Liver (tissue), 3 donors: ENCODE measurements around the gene CCDC152.

Experiments
- ATF3 ChIP-seq: IDR thresholded peaks from 2 replicates; pipeline ENCODE4 v1.6.1; 2016; ENCODE audit warnings: antibody characterized with exemption
- CTCF ChIP-seq: fragments of 150-350 bp; IDR thresholded peaks from 2 replicates; pipeline ENCODE4 v1.5.1; 2017; ENCODE audit warnings: improper control_type of control experiment, low read depth, low read length; ENCODE audit not compliant: missing input control
- EGR1 ChIP-seq, 2 donors: IDR thresholded peaks; 2 replicates each; pipeline ENCODE4 v1.6.1; 2016 to 2018; ENCODE audit warnings: antibody characterized with exemption in 2 of 2, low read depth in 2 of 2
- FOXA1 ChIP-seq: IDR thresholded peaks from 2 replicates; pipeline ENCODE4 v1.6.1; 2016; ENCODE audit warnings: antibody characterized with exemption
- GABPA ChIP-seq, 2 donors: IDR thresholded peaks in 1 of 2; conservative IDR thresholded peaks in 1 of 2; 2 replicates each; pipeline ENCODE4 v1.6.1; 2016; ENCODE audit warnings: antibody characterized with exemption in 2 of 2, mild to moderate bottlenecking in 1 of 2, moderate library complexity in 1 of 2
- HNF4A ChIP-seq, 2 donors: conservative IDR thresholded peaks; 2 replicates each; pipeline ENCODE4 v1.6.1; 2016; ENCODE audit warnings: antibody characterized with exemption in 2 of 2, mild to moderate bottlenecking in 2 of 2
- JUND ChIP-seq, 2 donors: IDR thresholded peaks; 2 replicates each; pipeline ENCODE4 v1.6.1; 2016; ENCODE audit warnings: antibody characterized with exemption in 2 of 2
- MAX ChIP-seq: IDR thresholded peaks from 2 replicates; pipeline ENCODE4 v1.6.1; 2016; ENCODE audit warnings: antibody characterized with exemption
- NR2F2 ChIP-seq: IDR thresholded peaks from 2 replicates; pipeline ENCODE4 v1.6.1; 2016; ENCODE audit warnings: antibody characterized with exemption
- REST ChIP-seq: IDR thresholded peaks from 2 replicates; pipeline ENCODE4 v1.6.1; 2016; ENCODE audit warnings: antibody characterized with exemption, mild to moderate bottlenecking
- SP1 ChIP-seq: IDR thresholded peaks from 2 replicates; pipeline ENCODE4 v1.6.1; 2018; ENCODE audit warnings: antibody characterized with exemption, mild to moderate bottlenecking
- TAF1 ChIP-seq: conservative IDR thresholded peaks from 2 replicates; pipeline ENCODE4 v1.6.1; 2016; ENCODE audit warnings: antibody characterized with exemption, mild to moderate bottlenecking
- YY1 ChIP-seq: IDR thresholded peaks from 2 replicates; pipeline ENCODE4 v1.6.1; 2016; ENCODE audit warnings: antibody characterized with exemption, mild to moderate bottlenecking
- TF ChIP-seq, protein P1 (sequence below): IDR thresholded peaks from 2 replicates; pipeline ENCODE4 v1.6.1; 2016; ENCODE audit warnings: antibody characterized with exemption
- donor health status: healthy.
- donor health status: healthy.

GRCh38 chr5:42749020-42749419, 7.6 kb upstream of the CCDC152 start:
- TF ChIP-seq, protein P1, sequence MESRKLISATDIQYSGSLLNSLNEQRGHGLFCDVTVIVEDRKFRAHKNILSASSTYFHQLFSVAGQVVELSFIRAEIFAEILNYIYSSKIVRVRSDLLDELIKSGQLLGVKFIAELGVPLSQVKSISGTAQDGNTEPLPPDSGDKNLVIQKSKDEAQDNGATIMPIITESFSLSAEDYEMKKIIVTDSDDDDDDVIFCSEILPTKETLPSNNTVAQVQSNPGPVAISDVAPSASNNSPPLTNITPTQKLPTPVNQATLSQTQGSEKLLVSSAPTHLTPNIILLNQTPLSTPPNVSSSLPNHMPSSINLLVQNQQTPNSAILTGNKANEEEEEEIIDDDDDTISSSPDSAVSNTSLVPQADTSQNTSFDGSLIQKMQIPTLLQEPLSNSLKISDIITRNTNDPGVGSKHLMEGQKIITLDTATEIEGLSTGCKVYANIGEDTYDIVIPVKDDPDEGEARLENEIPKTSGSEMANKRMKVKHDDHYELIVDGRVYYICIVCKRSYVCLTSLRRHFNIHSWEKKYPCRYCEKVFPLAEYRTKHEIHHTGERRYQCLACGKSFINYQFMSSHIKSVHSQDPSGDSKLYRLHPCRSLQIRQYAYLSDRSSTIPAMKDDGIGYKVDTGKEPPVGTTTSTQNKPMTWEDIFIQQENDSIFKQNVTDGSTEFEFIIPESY, result no peak
- TF ChIP-seq CTCF, result no peak
- TF ChIP-seq FOXA1, result no peak
- TF ChIP-seq MAX, result no peak
- TF ChIP-seq TAF1, result no peak
- no peak for TF ChIP-seq ATF3
- TF ChIP-seq EGR1 (IDR thresholded peaks at IDR 0.05; ENCODE audit: low read depth in 2 of 2), result no peak
- no peak for TF ChIP-seq JUND (IDR thresholded peaks at IDR 0.05)
- no peak for TF ChIP-seq YY1
- TF ChIP-seq SP1, result no peak
- TF ChIP-seq REST, result no peak
- TF ChIP-seq NR2F2, result no peak
- TF ChIP-seq GABPA (IDR thresholded peaks at IDR 0.05 in 1 of 2, conservative IDR thresholded peaks at IDR 0.05 in 1 of 2), result no peak
- no peak for TF ChIP-seq HNF4A (conservative IDR thresholded peaks at IDR 0.05)
